ENCODE results near the gene KRTAP10-8. TPM values are rescaled to one million over a fixed set of nuclear protein-coding genes. Genes with fewer than 3 reads are reported as not detected.

The KRTAP10-8 gene
- total RNA-seq, 1 experiment from 2014 or later: not detected

DNA sequence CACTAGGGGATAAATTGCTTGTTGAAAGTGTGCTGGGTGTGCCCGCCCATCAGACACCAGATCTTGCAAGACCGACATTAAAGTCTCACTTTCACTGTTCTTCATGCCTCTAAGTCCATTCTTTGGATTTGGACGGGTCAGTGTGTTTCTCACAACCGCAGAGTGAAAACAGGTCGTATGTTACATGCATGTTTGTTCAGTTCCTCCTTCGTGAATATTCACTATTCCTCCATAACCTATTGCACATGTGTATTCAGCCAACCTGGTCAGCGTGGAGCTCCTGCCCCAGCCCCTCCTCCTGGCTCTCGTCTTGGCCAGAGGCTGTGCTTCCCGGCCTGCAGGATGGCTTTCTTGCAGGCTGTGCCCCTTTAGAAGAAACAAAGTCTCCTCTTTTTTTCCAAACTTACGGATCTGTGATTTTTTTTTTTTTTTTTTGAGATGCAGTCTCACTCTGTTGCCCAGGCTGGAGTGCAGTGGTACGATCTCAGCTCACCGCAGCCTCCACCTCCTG lies 17.4 kb upstream of the KRTAP10-8 start:
- BruUV-seq (replicated peaks): no TSS peak
- ATAC-seq (no peak), DNase-seq (ENCODE audit: low read depth, low spot score) (no peak)
- Histone ChIP-seq H3K9me3 (ENCODE audit: control insufficient read depth, insufficient read depth, low read depth, low read length) (no peaks in the 10 kb centered on the region), H3K27ac (ENCODE audit: low read length) (no peak overlapping the region), H3K4me3 (ENCODE audit: low read depth in 2 of 2, low read length in 2 of 2) (no peak overlapping the region), H3K27me3 (ENCODE audit: control insufficient read depth, insufficient read depth, low read length) (no peaks in the 10 kb centered on the region), H3K36me3 (ENCODE audit: control insufficient read depth, insufficient read depth, low read length) (no peaks in the 10 kb centered on the region), H3K4me1 (ENCODE audit: control insufficient read depth, insufficient read depth, low read length) (no peaks in the 10 kb centered on the region; the same call in 1 of the 2 replicates)
- ChIA-PET CTCF (interaction anchor here (0.7 kb wide), 1 partner anchor 150 kb away, joined by 3 read pairs; no protein-coding TSS in a partner anchor), POLR2A (no interaction called here)
- in situ Hi-C loops (cut with HindIII; ENCODE audit: low pct_unique_long_range_greater_than_20kb, low sequenced_read_pairs): no loop called here
- TF ChIP-seq, protein P1, sequence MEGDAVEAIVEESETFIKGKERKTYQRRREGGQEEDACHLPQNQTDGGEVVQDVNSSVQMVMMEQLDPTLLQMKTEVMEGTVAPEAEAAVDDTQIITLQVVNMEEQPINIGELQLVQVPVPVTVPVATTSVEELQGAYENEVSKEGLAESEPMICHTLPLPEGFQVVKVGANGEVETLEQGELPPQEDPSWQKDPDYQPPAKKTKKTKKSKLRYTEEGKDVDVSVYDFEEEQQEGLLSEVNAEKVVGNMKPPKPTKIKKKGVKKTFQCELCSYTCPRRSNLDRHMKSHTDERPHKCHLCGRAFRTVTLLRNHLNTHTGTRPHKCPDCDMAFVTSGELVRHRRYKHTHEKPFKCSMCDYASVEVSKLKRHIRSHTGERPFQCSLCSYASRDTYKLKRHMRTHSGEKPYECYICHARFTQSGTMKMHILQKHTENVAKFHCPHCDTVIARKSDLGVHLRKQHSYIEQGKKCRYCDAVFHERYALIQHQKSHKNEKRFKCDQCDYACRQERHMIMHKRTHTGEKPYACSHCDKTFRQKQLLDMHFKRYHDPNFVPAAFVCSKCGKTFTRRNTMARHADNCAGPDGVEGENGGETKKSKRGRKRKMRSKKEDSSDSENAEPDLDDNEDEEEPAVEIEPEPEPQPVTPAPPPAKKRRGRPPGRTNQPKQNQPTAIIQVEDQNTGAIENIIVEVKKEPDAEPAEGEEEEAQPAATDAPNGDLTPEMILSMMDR (IDR thresholded peaks at IDR 0.05): no peak
- TF ChIP-seq SIN3A (IDR thresholded peaks at IDR 0.05; ENCODE audit: borderline replicate concordance, insufficient read depth, low read depth, low read length): no peak
- intact Hi-C loops (cut with micrococcal nuclease; ENCODE audit: unreplicated experiment): no loop called here

DNA sequence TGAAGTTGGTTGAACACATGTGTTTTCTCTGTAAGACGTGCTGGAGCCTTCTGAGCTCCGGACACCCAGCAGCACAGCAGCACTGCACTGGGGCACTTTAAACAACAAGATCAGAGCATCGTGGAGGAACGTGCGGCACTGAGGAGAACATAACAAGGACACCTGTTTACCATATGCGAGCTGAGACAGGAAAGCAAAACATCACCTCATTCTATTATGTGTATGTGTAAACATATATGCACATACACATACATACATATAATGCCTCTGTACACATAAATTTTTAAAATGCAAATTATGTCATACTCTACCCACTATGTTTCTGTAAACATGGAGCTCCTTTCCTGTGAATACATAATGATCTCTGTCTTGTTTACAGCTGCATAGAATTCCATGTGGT lies 16.4 kb upstream of the KRTAP10-8 start:
- ATAC-seq (no peak), DNase-seq (ENCODE audit: low read depth, low spot score) (no peak)
- H3K9me3 ChIP-seq (ENCODE audit: control insufficient read depth, insufficient read depth, low read depth, low read length): no peaks in the 10 kb centered on the region
- no peak for TF ChIP-seq TCF7L2 (IDR thresholded peaks at IDR 0.05; ENCODE audit: low read depth, low read length)
- TF ChIP-seq, protein P1 (IDR thresholded peaks at IDR 0.05): no peak
- no peak for TF ChIP-seq SIN3A (IDR thresholded peaks at IDR 0.05; ENCODE audit: borderline replicate concordance, insufficient read depth, low read depth, low read length)
- TF ChIP-seq POLR2AphosphoS5 (IDR thresholded peaks at IDR 0.05; ENCODE audit: low read depth, low read length): no peak
- TF ChIP-seq REST (IDR thresholded peaks at IDR 0.05; ENCODE audit: insufficient read depth in 1 of 2, low read depth in 2 of 2, low read length in 1 of 2): no peak
- BruUV-seq (replicated peaks): no TSS peak
- CTCF ChIA-PET: no interaction called here
- H3K27me3 ChIP-seq (ENCODE audit: control insufficient read depth, insufficient read depth, low read length): no peaks in the 10 kb centered on the region
- H3K36me3 ChIP-seq (ENCODE audit: control insufficient read depth, insufficient read depth, low read length): no peaks in the 10 kb centered on the region
- no peaks in the 10 kb centered on the region; the same call in 1 of the 2 replicates for H3K4me1 ChIP-seq (ENCODE audit: control insufficient read depth, insufficient read depth, low read length)
- POLR2A ChIA-PET: no interaction called here
- in situ Hi-C loops (cut with HindIII; ENCODE audit: low pct_unique_long_range_greater_than_20kb, low sequenced_read_pairs): no loop called here
- no peak overlapping the region for H3K4me3 ChIP-seq (ENCODE audit: low read depth in 2 of 2, low read length in 2 of 2)
- intact Hi-C loops (cut with micrococcal nuclease; ENCODE audit: unreplicated experiment): no loop called here
- no peak overlapping the region for H3K27ac ChIP-seq (ENCODE audit: low read length)
